Right ventricle myocardium superior (tissue), 1 donor: Measurements from ENCODE around the gene TMEM170A. TPM values are rescaled to one million over a fixed set of nuclear protein-coding genes. Genes with fewer than 3 reads are reported as not detected.
A peak's percentile ranks its signal among the peaks of the same experiment; 100 is the strongest.
"Not testable (repeated sequence)": the region's sequence is repeated elsewhere in the genome, so short reads cannot be mapped to it uniquely, and the experiment has no call there.

Source experiments
- ATAC-seq: fragments of 200-7000 bp; cut with Tn5 transposase; one replicate; pipeline ENCODE4 v1.9.1; 2020; ENCODE audit warnings: mild to moderate bottlenecking; ENCODE audit not compliant: poor library complexity
- DNase-seq: peaks from one replicate; pipeline ENCODE4 v3.0.0-alpha.2; 2020
- intact Hi-C: fragments of 100-400 bp; cut with DNase I; formaldehyde crosslinking; loops from one replicate; pipeline ENCODE4 v1.11.2; 2022
- total RNA-seq: library from RNA; stranded (reverse); fragmentation: NEBNext Ultra II Directional; extraction: Animal tissue kit (Norgen Biotek cat#: 25700); gene quantifications from one replicate; pipeline ENCODE4 v1.2.1, GENCODE V29; 2021
- donor health status: DM: no; HTN: yes; CAD: no; lungs with severe emphysema.

Gene TMEM170A
- total RNA-seq, 1 donor from 2014 or later, result 9.5 TPM

GRCh38 chr16:75485230-75486013 lies 20.9 kb upstream of the TMEM170A start:
- ATAC-seq, result no peak
- intact Hi-C loops, result no loop called here
- no peak for DNase-seq

- no peak for DNase-seq
- intact Hi-C loops, result no loop called here
- no peak for ATAC-seq
Measured at GRCh38 chr16:75483222-75483621, 18.7 kb upstream of the TMEM170A start.

GRCh38 chr16:75482434-75483205 lies 18.1 kb upstream of the TMEM170A start:
- DNase-seq, result no peak
- no peak for ATAC-seq
- intact Hi-C loops, result no loop called here

GRCh38 chr16:75481475-75481874 lies 17.0 kb upstream of the TMEM170A start:
- intact Hi-C loops, result no loop called here
- no peak for DNase-seq
- no peak for ATAC-seq

GRCh38 chr16:75479421-75479990 lies 15.0 kb upstream of the TMEM170A start:
- ATAC-seq, result no peak
- intact Hi-C loops, result loop anchor here (10.0 kb wide), 2 partner anchors 75 to 145 kb away; partner anchors contain the start of genes ADAT1 and TMEM231
- no peak for DNase-seq

GRCh38 chr16:75478480-75479345 lies 14.2 kb upstream of the TMEM170A start:
- ATAC-seq (no peak), DNase-seq (no peak)
- intact Hi-C loops, result loop anchor here (10.0 kb wide), 2 partner anchors 76 to 146 kb away; partner anchors contain the start of genes ADAT1 and TMEM231

GRCh38 chr16:75477680-75478473 lies 13.4 kb upstream of the TMEM170A start:
- DNase-seq, result no peak
- no peak for ATAC-seq
- intact Hi-C loops, result loop anchor here (10.0 kb wide), 2 partner anchors 77 to 147 kb away; partner anchors contain the start of genes ADAT1 and TMEM231

- ATAC-seq (no peak), DNase-seq (no peak)
- intact Hi-C loops, result loop anchor here (10.0 kb wide), 2 partner anchors 78 to 148 kb away; partner anchors contain the start of genes ADAT1 and TMEM231
Measured at GRCh38 chr16:75476817-75477216, 12.3 kb upstream of the TMEM170A start.

- ATAC-seq (no peak), DNase-seq (no peak)
- intact Hi-C loops, result loop anchor here (10.0 kb wide), 2 partner anchors 79 to 149 kb away; partner anchors contain the start of genes ADAT1 and TMEM231
Measured at GRCh38 chr16:75475420-75475847, 10.9 kb upstream of the TMEM170A start.

- DNase-seq (no peak), ATAC-seq (no peak)
- intact Hi-C loops, result loop anchor here (5.0 to 10.0 kb wide), 3 partner anchors 82 to 289 kb away; partner anchors contain the start of genes ADAT1 and TMEM231
Measured at GRCh38 chr16:75472908-75473877, 8.7 kb upstream of the TMEM170A start.

- intact Hi-C loops, result loop anchor here (5.0 to 10.0 kb wide), 3 partner anchors 83 to 290 kb away; partner anchors contain the start of genes ADAT1 and TMEM231
- DNase-seq (no peak), ATAC-seq (peak; percentile 97)
Measured at GRCh38 chr16:75471723-75472633, 7.5 kb upstream of the TMEM170A start.

GRCh38 chr16:75466760-75467159 lies 2.3 kb upstream of the TMEM170A start:
- ATAC-seq (no peak), DNase-seq (no peak)
- intact Hi-C loops, result no loop called here

- intact Hi-C loops, result not testable (repeated sequence)
- peak; percentile 45 for DNase-seq
- ATAC-seq, result peak; percentile 21
Measured at GRCh38 chr16:75463389-75464121, 934 bp downstream of the TMEM170A start.

GRCh38 chr16:75462806-75463205 lies 1.7 kb downstream of the TMEM170A start:
- intact Hi-C loops, result no loop called here
- ATAC-seq, result no peak
- no peak for DNase-seq

- no peak for ATAC-seq
- intact Hi-C loops, result no loop called here
- DNase-seq, result no peak
Measured at GRCh38 chr16:75461575-75461974, 2.9 kb downstream of the TMEM170A start.
